ENCODE measurements around the gene MTTP. TPM values are rescaled to one million over a fixed set of nuclear protein-coding genes. Genes with fewer than 3 reads are reported as not detected.

The MTTP gene
- total RNA-seq, 1 donor from 2014 or later = not detected

DNA sequence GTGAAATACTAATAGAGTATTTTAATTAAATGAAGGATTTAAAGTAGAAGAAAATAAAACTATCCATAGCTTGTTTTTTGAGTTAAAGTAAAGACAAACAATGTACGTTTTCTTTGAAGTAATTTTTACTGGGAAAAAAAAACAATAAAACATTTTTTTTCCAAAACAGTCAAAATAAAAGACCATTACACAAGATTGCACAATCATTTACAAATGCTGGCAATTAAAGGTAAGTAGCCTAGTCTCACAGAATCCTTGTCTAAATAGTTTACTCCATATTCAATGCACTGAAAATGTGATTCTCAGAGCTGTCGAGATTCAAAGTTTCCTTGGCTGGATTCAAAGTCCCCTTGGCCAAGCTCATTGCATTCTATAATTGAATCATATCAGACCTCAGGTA, 61.8 kb downstream of the MTTP start:
- intact Hi-C loops (cut with DNase I) = no loop called here

DNA sequence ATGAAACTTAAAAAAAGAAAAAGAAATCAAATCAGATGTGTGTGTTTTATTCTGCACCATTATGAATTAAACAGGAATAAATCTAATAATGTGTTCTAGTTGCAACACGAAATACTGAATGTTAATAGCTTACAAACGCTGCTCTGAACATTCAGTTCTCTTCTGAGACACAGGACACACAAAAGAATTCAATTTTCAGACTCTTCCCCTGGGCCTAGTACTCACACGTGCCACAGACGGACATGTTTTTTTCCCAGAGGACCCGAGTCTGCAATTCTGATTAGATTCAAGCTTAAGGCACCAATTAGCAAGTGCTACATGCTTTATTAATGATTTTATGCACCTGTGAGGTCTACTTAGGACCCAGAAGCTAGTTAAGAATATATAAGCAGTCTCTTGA, 62.5 kb downstream of the MTTP start:
- H3K27ac ChIP-seq = no peak overlapping the region
- H3K27me3 ChIP-seq = no peaks in the 10 kb centered on the region
- no peak for DNase-seq (ENCODE audit: extremely low spot score in 2 of 2)
- intact Hi-C loops (cut with DNase I) = no loop called here
- no peaks in the 10 kb centered on the region for H3K4me1 ChIP-seq
- H3K9me3 ChIP-seq = no peaks in the 10 kb centered on the region
- no peak overlapping the region for H3K4me3 ChIP-seq
- TF ChIP-seq POLR2AphosphoS5 (IDR thresholded peaks at IDR 0.05; ENCODE audit: insufficient read depth in 1 of 2, low read depth in 1 of 2) = no peak
- no peak for TF ChIP-seq CTCF (IDR thresholded peaks at IDR 0.05)
- no peaks in the 10 kb centered on the region for H3K36me3 ChIP-seq

More for the DNA sequence above, 61.8 kb downstream of the MTTP start:
- H3K4me1 ChIP-seq = no peaks in the 10 kb centered on the region
- H3K27me3 ChIP-seq = no peaks in the 10 kb centered on the region
- no peak for TF ChIP-seq CTCF (IDR thresholded peaks at IDR 0.05)
- TF ChIP-seq POLR2A (IDR thresholded peaks at IDR 0.05) = no peak
- TF ChIP-seq POLR2AphosphoS5 (IDR thresholded peaks at IDR 0.05; ENCODE audit: insufficient read depth in 1 of 2, low read depth in 1 of 2) = no peak
- no peak overlapping the region for H3K4me3 ChIP-seq
- DNase-seq (ENCODE audit: extremely low spot score in 2 of 2) = no peak
- no peak overlapping the region for H3K27ac ChIP-seq
- no peaks in the 10 kb centered on the region for H3K9me3 ChIP-seq
- H3K36me3 ChIP-seq = no peaks in the 10 kb centered on the region

DNA sequence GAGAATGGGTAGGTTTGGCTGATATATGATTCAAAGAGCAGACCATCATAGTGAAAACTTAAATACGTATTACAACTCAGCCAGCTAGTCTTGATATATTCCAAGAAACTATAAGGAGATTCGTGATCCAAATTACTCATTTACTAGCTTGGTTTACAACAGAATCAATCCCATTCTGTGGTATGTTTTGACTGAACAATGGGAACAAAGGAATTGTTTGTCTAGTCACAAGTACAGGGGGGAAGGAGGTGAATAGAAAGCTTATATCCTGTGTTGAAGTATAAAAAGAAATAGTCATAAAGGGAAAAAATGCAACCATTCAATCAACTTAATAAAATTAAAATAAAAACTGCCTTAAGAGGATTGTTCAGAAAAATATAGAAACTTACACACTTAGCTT, 66.1 kb downstream of the MTTP start:
- Histone ChIP-seq H3K27me3 (no peaks in the 10 kb centered on the region), H3K4me3 (no peak overlapping the region), H3K36me3 (no peaks in the 10 kb centered on the region), H3K9me3 (no peaks in the 10 kb centered on the region), H3K4me1 (no peaks in the 10 kb centered on the region), H3K27ac (no peak overlapping the region)
- TF ChIP-seq POLR2A (IDR thresholded peaks at IDR 0.05) (no peak), CTCF (IDR thresholded peaks at IDR 0.05) (no peak), POLR2AphosphoS5 (IDR thresholded peaks at IDR 0.05; ENCODE audit: insufficient read depth in 1 of 2, low read depth in 1 of 2) (no peak)
- DNase-seq (ENCODE audit: extremely low spot score in 2 of 2) = no peak
- intact Hi-C loops (cut with DNase I) = no loop called here

DNA sequence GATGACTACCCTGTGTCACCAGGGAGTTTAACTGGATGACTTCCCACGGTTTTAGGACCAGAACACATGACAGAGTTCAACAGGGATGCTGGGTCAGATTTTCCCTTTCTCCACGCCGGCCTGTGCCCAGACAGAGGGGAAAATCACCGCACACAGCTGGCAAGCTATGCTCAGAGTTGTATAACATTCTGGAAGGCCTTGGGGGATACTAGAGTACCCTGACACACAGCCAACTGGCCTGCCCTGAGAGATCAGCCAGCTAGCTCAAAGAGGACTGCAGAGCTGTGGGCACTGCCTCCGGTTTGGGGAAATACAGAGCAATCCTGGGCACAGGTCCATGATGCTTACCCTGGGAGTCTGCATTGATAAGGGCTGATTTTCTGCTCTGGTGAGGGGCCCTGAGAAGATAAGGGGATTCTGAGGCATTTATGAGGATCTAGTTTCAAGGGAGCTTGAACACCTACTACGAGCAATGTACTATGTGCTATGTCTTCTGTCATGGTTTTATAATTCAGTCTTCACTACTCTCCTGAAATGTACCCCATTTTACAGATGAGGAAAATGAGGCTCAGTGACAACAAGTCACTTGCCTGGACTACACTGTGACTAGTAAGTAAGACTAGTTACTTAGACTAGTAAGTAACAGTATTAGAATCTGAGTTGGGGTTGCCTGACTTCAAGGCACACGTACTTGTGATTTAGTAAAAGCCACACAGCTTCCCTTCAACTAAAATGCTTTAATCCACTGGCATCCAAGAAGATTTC, 68.3 kb downstream of the MTTP start:
- Histone ChIP-seq H3K4me1 (no peaks in the 10 kb centered on the region), H3K27me3 (no peaks in the 10 kb centered on the region), H3K27ac (no peak overlapping the region), H3K4me3 (no peak overlapping the region), H3K36me3 (no peaks in the 10 kb centered on the region), H3K9me3 (no peaks in the 10 kb centered on the region)
- intact Hi-C loops (cut with DNase I) = no loop called here
- DNase-seq (ENCODE audit: extremely low spot score in 2 of 2) = no peak
- TF ChIP-seq POLR2AphosphoS5 (IDR thresholded peaks at IDR 0.05; ENCODE audit: insufficient read depth in 1 of 2, low read depth in 1 of 2) (no peak), CTCF (IDR thresholded peaks at IDR 0.05) (no peak), POLR2A (IDR thresholded peaks at IDR 0.05) (no peak)

DNA sequence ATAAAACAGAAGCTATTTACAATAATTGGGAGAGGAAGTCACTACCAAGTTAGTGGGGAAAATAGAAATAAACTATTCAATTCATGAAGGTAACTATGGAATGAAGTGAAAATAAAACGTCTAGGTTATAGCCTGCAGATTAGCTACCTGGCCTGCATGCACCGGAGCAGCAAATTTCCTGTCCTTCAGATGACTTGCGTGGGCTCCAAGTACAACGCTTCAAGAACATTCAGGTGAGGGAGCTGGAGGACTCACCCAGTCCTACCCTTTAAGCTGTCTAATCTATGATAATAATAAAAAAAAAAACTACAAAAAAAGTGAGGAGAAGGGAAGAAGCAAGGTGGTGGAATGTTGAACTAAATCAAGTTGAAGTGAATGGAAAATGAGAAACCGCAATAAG, 69.8 kb downstream of the MTTP start:
- no peak for TF ChIP-seq POLR2A (IDR thresholded peaks at IDR 0.05)
- TF ChIP-seq POLR2AphosphoS5 (IDR thresholded peaks at IDR 0.05; ENCODE audit: insufficient read depth in 1 of 2, low read depth in 1 of 2) = no peak
- no peak for TF ChIP-seq CTCF (IDR thresholded peaks at IDR 0.05)

More for the DNA sequence above, 69.8 kb downstream of the MTTP start:
- no peak for DNase-seq (ENCODE audit: extremely low spot score in 2 of 2)
- intact Hi-C loops (cut with DNase I) = no loop called here
- Histone ChIP-seq H3K4me1 (no peaks in the 10 kb centered on the region), H3K27me3 (no peaks in the 10 kb centered on the region), H3K36me3 (no peaks in the 10 kb centered on the region), H3K9me3 (no peaks in the 10 kb centered on the region), H3K27ac (no peak overlapping the region), H3K4me3 (no peak overlapping the region)
